ENCODE results near the gene LCNL1.

DNA sequence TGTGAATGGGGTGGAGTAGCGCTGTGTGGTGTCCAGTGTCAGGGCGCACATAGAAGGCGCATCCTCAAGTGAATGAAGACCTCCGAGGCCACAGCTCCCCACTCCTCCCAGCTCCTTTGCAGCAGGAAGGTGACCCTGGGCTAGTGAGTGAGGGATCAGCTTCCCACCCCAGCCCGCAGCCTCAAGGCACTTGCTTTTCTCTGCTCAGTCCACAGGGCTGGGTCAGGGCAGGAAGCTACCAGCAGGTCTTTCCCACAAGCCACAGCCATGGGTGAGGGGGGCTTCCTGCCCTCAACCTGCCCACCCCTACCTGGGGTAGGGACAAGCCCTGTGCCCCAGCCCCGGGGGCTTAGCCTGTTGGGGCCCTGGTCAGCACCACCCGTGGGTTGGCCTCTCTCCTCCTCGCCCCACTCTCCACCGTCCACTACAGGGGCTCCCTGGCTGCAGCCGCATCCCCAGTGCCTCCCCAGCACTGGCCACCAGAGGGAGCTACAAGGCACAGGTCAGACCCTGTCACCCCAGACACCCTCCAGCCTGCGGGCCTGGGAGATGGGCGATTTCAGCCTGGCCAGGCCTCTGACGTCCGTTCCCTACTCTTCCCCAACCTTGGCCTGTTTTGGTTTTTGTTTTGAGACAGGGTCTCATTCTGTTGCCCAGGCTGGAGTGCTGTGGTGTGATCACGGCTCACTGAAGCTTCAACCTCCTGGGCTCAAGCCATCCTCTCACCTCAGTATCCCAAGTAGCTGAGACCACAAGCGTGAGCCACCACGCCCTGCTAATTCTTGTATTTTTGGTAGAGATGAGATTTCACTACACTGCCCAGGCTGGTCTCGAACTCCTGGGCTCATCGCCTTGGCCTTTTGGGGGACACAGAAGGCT lies 46.5 kb downstream of the LCNL1 start:
- TF ChIP-seq, protein P1, sequence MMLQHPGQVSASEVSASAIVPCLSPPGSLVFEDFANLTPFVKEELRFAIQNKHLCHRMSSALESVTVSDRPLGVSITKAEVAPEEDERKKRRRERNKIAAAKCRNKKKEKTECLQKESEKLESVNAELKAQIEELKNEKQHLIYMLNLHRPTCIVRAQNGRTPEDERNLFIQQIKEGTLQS (IDR thresholded peaks at IDR 0.05): no peak
- TF ChIP-seq, protein P2, sequence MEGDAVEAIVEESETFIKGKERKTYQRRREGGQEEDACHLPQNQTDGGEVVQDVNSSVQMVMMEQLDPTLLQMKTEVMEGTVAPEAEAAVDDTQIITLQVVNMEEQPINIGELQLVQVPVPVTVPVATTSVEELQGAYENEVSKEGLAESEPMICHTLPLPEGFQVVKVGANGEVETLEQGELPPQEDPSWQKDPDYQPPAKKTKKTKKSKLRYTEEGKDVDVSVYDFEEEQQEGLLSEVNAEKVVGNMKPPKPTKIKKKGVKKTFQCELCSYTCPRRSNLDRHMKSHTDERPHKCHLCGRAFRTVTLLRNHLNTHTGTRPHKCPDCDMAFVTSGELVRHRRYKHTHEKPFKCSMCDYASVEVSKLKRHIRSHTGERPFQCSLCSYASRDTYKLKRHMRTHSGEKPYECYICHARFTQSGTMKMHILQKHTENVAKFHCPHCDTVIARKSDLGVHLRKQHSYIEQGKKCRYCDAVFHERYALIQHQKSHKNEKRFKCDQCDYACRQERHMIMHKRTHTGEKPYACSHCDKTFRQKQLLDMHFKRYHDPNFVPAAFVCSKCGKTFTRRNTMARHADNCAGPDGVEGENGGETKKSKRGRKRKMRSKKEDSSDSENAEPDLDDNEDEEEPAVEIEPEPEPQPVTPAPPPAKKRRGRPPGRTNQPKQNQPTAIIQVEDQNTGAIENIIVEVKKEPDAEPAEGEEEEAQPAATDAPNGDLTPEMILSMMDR (IDR thresholded peaks at IDR 0.05; ENCODE audit: low read depth, low read length, missing input control): peak; percentile 80
- TF ChIP-seq TAF1 (conservative IDR thresholded peaks at IDR 0.05) (no peak), SP1 (IDR thresholded peaks at IDR 0.05) (peak; percentile 9), JUND (IDR thresholded peaks at IDR 0.05) (no peak), RXRA (IDR thresholded peaks at IDR 0.05) (no peak), RAD21 (IDR thresholded peaks at IDR 0.05) (peak; percentile 41 to 77), HNF4G (IDR thresholded peaks at IDR 0.05) (no peak), FOXA1 (IDR thresholded peaks at IDR 0.05) (no peak), GABPA (IDR thresholded peaks at IDR 0.05 in 1 of 2, conservative IDR thresholded peaks at IDR 0.05 in 1 of 2) (no peak)
- TF ChIP-seq, protein P3, sequence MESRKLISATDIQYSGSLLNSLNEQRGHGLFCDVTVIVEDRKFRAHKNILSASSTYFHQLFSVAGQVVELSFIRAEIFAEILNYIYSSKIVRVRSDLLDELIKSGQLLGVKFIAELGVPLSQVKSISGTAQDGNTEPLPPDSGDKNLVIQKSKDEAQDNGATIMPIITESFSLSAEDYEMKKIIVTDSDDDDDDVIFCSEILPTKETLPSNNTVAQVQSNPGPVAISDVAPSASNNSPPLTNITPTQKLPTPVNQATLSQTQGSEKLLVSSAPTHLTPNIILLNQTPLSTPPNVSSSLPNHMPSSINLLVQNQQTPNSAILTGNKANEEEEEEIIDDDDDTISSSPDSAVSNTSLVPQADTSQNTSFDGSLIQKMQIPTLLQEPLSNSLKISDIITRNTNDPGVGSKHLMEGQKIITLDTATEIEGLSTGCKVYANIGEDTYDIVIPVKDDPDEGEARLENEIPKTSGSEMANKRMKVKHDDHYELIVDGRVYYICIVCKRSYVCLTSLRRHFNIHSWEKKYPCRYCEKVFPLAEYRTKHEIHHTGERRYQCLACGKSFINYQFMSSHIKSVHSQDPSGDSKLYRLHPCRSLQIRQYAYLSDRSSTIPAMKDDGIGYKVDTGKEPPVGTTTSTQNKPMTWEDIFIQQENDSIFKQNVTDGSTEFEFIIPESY (IDR thresholded peaks at IDR 0.05): no peak
- TF ChIP-seq, protein P4, sequence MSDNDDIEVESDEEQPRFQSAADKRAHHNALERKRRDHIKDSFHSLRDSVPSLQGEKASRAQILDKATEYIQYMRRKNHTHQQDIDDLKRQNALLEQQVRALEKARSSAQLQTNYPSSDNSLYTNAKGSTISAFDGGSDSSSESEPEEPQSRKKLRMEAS (IDR thresholded peaks at IDR 0.05): no peak
- TF ChIP-seq, protein P5, sequence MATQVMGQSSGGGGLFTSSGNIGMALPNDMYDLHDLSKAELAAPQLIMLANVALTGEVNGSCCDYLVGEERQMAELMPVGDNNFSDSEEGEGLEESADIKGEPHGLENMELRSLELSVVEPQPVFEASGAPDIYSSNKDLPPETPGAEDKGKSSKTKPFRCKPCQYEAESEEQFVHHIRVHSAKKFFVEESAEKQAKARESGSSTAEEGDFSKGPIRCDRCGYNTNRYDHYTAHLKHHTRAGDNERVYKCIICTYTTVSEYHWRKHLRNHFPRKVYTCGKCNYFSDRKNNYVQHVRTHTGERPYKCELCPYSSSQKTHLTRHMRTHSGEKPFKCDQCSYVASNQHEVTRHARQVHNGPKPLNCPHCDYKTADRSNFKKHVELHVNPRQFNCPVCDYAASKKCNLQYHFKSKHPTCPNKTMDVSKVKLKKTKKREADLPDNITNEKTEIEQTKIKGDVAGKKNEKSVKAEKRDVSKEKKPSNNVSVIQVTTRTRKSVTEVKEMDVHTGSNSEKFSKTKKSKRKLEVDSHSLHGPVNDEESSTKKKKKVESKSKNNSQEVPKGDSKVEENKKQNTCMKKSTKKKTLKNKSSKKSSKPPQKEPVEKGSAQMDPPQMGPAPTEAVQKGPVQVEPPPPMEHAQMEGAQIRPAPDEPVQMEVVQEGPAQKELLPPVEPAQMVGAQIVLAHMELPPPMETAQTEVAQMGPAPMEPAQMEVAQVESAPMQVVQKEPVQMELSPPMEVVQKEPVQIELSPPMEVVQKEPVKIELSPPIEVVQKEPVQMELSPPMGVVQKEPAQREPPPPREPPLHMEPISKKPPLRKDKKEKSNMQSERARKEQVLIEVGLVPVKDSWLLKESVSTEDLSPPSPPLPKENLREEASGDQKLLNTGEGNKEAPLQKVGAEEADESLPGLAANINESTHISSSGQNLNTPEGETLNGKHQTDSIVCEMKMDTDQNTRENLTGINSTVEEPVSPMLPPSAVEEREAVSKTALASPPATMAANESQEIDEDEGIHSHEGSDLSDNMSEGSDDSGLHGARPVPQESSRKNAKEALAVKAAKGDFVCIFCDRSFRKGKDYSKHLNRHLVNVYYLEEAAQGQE (IDR thresholded peaks at IDR 0.05): no peak
